NCI-H187 treated with DMSO at 0.1 percent for 48 hours (cell line): Measurements from ENCODE around the gene PPT2.
"Not testable (repeated sequence)": the region's sequence is repeated elsewhere in the genome, so short reads cannot be mapped to it uniquely, and the experiment has no call there.

Experiments used
- DNase-seq: peaks from one replicate; lab custom pipeline; 2025; lab: John Stamatoyannopoulos, UW

PPT2 gene

DNA sequence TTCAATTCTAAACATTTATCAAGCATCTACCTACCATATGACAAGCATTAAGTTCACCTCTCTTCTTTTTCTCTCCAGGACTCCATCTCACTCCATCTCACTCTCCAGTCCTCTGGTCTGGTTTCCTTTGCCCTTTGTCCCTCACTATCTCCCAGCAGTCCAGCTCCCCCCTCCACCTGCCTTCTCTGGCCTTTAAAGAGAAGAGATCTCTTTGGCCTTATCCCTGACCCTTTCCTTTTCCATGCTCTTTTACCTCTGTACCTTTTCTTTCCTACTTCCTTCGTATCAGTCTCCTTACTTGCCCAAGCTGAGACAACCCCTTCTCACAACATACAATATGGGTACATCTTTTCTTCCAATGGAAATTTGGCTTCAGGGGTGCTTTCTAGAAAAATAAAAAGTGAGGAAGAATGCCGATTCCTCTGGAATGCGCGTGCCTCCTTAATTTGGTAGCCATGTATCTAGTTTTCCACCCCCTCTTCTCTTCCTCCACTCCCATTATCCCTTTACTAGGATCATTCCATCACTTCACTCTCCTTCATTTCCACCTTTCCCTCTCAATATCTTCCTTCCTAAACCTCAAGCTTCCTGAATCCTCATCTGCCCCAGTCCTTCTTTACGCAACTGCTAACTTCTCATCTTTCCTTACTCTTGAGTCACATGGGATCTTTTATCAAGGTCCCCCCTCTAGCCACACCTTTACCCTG lies 22.7 kb downstream of the PPT2 start:
- no peak for DNase-seq

DNA sequence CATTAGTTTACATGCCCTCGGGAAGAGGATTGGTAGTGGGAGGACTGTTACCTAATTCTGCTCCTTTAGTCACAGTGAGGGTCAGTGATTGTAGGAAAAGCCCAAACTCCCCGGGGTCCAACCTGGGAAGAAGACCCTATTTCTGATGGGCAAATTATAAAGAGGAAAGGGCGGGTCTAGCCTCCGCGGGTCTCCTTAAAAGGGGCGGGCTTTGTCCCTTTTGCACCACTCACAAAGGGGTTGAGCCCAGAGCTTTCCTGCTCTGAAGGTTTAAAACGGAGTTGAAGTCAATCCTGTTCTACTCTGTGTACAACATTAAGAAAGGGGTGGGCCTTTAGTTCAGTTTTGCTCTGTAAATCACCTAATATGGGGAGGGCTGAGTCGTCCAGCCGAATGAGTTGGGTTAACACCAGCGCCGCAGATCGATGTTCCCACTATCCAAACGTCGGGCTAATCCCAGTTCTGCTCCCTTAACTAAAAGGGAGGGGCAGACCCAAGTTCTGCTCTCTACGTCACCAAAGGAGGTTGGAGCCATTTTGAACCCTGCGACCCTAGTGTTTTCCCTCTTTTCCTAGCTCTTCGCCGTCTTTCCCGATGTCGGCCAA lies 23.3 kb downstream of the PPT2 start:
- DNase-seq, result no peak

DNA sequence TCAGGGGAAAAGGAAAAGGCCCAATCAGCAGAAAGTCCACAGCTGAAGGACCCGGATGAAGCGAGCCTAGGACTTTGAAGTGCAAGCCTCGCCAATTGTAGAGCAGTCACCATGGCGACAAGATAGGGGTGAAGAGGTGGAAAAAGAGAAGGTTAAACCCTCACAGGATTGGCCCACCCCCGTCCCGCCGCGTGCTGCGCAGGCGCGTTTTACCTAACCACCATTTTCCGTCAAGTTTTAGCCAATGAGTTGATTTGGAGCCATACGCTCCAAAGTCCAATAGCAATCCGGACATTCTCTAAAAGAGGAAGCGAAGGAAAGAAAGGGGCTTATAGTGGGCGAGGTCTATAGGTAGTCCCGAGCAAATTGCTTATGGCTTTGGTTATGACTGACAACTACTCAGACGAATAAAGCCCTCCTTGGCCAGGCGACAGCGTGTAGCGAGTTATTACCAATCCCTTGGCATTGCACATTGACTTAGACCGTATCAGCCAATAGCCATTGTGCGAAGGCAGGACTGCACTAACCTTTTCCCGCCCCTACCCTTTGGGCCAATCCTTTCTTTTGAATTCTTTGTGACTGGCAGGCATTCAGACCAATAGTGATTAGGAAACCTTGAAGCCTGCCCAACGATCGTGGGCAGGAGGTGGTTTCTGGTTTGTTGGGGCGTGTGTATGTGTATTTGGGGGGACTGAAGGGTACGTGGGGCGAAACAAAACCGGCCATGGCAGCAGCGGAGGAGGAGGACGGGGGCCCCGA lies 24.0 kb downstream of the PPT2 start, which contains the start of gene RNF5:
TSS of gene RNF5 (plus strand) at position 618 of the 759 bp plus-strand sequence. CDS start at position 725, 107 bp downstream.
- peak; percentile 98 for DNase-seq

DNA sequence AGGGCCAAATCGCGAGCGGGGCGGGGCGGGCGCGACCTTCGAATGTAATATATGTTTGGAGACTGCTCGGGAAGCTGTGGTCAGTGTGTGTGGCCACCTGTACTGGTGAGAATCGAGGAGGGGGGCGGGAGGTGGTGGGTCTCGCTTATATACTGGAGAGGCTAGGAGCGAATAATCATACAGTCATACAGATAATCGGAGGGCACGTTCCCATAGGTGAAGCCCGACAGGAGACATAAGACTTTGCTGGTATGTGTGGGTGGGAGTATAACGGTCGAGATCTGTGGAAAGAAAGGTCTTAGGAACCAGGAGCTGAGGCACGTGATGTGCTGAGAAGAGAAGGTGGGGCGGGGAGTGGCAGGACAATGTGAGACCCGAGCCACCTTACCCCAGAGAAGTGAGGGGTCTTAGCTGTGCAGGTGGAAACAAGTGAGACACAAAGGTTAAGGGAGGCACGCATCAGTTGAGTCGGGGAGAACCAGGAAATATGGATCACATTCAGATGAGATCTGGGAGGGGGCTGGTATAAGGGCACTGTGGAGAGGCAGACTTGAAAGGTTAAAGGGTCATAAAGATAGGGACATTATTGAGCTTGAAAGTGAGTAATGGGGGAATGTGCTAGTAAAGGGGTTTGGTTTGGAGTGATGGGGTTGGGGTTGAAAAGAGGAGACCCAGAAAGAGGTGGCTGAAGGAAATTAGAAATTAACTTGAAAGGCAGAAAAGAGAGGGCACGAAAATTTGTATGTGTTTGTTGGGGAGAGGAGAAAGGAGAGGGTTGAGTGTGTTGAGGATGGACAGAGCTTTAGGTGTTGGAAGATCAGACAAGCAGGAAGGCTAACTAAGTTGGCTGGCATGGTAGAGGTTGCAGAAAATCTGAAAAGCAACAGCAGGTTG lies 24.9 kb downstream of the PPT2 start:
- no peak for DNase-seq

DNA sequence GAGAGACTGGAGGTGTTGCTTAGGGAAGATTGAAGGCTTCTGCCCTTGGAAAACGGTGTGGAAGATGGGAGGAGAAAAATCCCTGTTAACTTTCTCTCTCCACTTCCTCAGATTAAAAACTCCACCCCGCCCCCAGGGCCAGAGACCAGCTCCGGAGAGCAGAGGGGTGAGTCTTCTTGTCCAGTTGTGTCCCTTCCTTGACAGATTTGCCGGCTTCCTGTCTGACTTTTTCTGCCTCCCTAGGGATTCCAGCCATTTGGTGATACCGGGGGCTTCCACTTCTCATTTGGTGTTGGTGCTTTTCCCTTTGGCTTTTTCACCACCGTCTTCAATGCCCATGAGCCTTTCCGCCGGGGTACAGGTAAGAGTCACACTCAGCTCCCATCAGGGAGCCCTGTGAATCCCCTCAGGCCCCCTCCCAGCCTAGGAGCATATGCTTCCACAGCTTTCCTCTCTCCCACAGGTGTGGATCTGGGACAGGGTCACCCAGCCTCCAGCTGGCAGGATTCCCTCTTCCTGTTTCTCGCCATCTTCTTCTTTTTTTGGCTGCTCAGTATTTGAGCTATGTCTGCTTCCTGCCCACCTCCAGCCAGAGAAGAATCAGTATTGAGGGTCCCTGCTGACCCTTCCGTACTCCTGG lies 25.9 kb downstream of the PPT2 start:
- no peak for DNase-seq

DNA sequence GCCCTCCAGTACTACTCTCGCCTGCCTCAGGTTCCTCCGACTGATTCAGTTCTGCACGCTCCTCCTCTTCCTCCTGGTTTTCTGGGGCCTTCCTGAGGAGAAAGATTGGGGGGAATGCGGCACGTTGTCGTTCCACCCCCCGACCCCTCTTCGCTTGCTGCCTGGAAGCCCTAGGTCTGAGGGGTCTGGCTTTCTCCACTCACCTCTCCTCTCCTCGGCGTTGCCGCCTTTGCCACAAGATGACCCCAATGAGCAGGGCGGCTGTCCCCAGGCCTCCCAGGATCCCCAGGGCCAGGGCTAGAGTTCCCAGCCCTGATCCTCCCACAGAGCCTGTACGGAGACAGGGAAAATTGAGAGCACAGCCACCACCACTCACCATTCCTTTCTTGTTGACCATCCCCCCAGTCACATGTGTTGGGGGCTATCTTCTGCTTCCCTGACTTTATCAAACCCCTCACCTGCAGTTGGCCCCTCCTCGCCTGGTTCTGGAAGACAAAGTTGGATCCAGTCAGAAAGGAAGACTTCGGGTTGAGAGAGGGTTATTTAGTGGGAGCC lies 27.3 kb downstream of the PPT2 start:
- DNase-seq, result no peak

DNA sequence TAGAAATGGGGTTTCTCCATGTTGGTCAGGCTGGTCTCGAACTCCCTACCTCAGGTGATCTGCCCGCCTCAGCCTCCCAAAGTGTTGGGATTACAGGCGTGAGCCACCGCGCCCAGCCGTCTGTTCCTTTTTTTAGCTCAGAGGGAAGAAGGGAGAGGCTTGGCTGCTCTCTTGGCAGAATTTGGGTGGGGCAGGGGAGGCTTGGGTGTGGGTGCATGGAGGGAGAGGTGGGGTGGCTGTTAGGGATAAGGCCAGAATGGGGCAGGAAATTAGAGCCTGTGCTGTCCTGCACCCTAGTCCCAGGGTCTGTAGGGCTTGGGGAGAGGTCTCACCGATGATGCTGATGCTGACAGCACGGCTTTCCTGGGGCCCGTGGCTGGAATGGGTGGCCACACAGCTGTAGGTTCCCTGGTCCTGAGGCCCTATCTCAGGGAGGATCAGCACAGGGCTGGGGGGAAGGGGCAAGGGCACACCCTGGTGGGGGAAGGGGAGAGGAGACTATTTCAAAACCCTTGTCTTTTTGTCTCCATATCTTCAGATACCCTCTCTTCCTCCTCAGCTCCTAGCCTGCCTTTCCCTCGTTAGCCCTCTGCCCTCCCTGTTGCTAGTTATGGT lies 28.1 kb downstream of the PPT2 start:
- no peak for DNase-seq

DNA sequence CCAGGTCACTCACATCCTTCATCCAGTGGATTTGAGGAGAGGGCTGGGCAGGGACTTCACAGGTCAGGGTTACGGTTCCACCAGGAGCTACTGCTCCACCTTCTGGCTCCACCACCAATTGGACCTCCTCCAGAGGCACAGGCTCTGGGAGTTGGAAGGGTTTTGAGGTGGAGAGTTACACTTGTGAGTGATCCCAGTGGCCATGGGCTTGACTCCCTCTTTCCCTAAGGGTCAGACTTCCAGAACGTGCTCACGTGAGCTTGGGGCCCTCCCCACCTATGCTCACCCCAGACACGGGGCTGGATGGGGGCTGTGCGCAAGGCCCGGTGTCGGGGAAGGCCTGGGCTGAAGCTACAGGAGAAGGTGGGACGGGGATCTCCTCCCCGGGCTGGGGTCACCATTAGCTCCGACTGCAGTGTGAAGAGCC lies 28.6 kb downstream of the PPT2 start:
- no peak for DNase-seq

DNA sequence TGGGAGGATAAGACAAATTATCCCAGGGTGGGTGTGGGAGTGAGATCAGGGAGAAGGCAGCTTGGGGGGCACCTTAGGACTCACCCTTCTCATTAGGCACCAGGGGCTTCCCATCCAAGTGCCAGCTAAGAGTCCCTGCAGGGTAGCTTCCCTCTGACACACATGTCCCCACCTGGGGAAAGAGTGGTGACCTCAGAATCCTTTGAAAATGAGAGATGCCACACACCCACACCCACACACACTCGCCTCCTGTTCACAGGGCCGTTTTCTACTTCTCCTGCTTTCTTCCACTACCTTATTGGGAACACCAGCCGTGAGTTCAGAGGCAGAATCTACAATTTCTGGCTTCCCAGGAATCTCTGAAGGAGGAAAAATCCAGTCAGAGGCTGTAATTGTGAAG lies 29.1 kb downstream of the PPT2 start:
- no peak for DNase-seq

DNA sequence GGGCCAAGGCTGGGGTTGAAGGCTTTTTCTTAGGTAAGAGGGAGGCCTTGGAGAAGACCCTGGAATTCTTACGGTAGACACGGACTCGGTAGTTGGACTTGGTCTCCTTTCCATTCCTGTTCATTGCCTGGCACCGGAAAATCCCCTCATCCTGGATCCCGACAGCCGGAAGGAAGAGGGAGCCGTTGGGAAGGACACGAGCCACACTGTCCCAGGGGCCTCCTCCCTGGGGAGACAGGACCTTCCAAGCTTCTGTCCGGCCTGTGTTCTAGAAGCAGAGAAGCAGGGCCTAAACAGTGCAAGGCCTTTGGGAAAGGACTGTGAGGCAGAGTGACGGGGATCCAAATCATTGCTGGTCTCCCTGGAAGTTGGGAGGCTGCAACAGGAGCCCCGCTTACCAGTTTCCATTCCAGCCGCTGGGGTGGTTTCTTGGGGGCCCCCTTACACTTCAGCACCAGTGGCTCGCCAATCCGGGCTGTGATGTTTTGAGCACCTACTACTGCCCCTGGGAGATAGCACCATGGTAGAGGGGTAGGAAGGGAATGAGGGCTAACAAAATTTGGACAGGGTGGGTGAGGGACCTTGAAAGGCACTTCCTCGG lies 29.6 kb downstream of the PPT2 start:
- DNase-seq, result no peak

DNA sequence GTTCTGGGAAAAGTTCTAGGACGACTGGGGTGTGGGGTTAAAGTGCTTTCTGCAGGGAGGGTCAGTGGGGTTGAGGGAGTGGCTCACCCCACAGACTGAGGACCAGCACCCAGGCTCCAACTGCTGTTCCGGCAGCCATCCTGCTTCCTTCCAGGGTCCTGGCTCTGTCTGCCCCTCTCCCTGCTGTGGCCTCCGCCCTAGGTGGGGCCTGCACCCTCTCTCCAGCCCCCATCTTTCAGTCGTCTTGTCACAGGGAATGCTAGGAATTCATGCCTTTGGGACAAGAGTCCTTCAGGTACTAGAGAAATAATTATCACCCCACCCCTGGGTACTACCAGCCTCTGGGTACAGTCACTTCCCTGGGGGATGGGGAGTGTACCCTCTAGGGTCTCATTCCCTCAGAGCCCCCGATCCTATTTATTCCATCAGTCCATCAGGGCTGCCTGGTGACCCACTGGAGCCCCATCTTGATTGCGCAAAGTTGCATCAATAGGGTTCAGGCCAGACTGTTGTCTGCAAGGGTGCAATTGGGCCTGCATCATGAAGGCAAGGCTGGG lies 30.2 kb downstream of the PPT2 start, which contains the start of gene AGER:
TSS of gene AGER (minus strand) at position 170 of the 557 bp plus-strand sequence. CDS start at position 139, 31 bp downstream.
- no peak for DNase-seq

DNA sequence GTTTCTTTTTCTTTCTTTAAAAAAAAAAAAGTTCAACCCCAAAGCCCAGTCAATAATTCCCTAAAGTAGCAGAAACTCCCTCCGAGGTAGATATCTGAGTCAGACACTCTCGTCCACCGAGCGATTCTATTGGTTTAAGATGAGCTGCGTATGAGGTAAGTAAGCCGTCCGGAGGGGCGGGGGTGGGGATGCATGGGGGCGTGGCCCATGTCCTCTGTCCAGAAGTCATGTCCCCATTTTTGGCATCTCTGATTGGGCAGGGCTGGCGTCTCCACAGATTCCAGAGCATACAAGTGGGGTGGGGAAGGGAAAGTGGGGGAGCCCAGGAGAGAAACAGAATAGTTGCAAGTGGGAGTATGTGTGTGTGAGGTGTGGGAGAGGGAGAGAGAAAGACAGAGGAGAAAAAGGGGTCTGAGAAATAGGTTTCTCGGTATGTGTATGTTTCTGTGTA lies 31.8 kb downstream of the PPT2 start:
- not testable (repeated sequence) for DNase-seq

DNA sequence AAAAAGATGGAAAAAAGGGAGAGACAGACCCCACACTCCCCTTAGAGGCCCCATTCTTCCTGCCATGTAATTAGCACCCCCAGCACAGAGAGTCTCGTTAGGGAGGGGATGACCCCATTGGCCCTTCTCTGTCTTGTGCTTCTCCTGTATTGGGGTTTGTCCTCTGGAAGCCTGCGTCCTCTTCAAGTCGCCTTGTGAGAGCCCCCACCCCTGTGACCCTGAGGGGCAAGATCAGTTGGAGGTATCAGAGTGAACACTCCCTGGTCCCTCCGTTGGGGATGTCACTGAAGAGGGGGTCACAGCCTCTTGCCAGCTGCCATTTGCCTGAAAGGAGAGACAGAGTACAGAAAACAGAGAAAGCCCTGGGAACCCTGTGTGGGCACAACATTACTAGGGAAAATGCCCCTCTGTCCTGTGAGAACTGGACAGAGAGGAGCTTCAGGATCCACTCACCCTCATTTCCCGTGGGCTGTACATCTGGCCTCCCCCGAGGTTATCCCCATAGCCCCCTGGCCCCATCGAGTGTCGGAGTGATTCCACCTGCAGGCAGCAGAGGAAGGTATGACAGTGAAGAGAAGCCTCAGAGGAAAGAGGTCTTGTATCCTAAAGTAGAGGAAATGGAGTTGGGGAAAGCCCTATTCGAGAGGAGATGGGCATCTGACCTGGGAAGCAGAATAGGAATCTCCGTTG lies 32.4 kb downstream of the PPT2 start:
- not testable (repeated sequence) for DNase-seq

DNA sequence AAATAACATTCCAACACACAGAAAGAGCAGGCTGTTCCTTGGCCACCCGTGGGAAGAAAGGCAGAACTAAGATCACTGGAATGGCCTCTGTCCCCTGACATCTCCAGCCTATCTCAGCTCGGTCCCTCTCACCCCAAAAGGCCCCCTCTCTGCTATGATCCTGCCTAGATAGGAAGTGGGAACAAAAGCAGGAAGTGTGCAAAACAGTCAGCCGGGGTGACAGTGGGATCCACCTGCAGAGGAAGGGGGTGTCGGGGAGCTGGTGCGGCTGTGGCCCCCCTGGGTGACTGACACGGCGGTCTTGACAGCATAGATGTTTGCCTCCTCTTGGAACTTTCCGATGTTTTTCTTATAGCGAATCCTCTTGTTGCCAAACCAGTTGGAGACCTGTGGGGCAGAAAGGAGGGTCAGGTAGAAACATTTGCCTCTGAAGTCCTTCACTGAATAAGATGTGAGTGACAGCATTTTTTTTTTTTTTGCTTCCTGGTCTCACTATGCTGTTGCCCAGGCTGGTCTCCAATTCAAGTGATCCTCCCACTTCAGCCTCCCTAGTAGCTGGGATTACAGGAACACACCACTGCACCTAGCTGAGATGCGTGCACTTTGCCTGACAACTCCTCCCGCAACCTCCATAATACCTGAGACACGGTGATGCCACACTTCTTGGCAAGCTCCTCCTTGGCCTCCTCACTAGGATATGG lies 33.2 kb downstream of the PPT2 start:
- no peak for DNase-seq

DNA sequence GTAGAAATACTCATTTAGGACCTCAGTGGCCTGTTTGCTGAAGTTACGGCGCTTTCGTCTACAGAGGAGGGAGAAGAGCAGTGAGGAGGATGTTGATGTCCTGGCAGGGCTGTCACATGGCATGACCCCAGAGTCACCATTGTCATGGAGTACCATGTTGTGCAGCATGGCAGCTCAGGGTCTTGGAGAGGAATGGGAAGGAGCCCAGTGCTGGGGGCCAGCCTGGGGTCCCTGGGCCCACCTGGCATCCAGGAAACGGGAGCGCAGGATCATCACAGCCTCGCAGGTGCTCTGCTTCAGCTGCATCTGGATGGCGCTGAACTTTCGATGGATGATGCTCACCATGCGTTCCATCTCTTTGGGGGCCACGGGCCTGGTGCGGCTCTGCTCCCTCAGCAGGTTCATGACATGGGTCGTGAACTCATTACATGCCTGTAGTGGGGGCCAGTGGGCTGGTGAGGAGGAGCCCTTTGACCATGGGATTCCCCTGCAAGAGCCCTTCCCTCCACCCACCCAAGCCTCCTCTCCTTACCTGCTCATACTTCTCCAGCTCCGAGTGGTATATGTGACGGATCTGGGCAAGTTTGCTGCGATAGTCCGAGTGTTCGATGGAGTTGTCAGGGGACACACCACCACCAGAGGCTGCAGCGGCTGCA lies 33.9 kb downstream of the PPT2 start:
- not testable (repeated sequence) for DNase-seq

DNA sequence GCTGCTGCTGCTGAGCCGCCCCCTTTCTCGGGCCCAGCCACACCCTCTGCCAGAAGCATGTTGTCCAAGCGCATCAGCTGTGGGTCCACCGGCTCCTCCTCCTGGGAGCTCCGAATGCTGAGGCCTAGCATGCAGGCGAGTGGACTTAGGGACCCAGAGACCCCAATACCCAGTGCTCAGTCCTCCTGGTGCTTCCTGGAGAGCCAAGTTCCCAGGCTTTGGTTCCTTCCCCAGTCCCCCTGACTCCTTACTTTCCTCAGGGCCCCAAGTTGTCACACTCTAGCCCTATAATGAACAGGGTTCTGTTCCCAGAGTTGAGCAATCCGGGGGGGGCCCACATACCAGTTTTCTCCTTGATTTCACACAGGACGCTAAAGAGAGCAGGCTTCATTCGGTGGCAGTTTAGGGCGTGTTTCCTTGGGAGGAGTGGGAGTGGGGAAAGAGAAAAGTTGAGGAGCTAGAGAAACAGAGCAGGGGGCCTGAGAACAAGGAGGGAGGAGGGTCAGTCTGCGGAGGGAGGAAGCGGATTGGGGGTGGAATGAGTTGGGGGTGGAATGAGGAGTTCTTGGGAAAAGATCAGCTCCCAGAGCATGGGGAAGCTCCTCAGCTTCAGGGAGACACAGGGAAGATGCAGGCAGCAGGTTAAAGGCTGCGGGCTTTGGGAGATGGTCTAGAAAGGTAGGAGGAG lies 34.6 kb downstream of the PPT2 start:
- DNase-seq, result no peak

DNA sequence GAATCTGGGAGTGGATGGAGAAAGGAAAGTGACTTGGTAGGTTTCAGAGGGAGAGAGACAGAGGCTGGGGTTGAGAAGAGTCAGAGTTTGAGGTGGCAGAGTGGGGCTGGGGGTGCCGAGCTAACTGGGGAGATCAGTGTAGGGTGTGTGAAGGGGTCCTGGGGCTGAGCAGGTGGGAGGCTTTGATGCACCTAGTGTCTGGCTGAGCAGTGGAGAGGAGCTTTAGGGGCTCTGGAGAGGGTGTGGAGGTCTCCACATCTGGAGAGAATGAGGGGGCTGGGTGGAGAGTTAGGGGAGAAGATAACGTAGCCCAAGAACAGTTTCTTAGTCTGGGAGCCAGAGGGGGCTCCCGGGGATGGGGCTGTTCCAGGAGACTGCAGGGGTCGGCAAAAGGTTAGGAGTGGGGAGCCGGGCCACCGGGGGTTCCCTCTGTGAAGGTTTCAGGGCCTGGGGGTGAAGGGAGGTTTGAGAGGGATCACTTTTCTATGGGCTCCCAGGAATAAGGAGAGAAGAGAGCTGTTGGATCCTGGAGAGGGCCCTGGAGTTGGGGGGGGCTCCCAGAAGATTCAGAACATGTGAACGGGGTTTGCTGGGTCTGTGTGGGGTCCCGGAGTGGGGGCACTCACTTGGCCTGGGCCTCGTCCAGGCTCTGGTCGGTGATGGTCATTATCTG lies 35.3 kb downstream of the PPT2 start:
- DNase-seq, result no peak
